GM12872 (cell line): ENCODE results near the gene SCAPER.

ENCODE experiments used
- CTCF ChIP-seq: IDR thresholded peaks from 3 replicates; pipeline ENCODE4 v1.5.1; 2011; ENCODE audit warnings: low read depth, mild to moderate bottlenecking, low read length, moderate library complexity; ENCODE audit not compliant: insufficient read depth

SCAPER gene

DNA sequence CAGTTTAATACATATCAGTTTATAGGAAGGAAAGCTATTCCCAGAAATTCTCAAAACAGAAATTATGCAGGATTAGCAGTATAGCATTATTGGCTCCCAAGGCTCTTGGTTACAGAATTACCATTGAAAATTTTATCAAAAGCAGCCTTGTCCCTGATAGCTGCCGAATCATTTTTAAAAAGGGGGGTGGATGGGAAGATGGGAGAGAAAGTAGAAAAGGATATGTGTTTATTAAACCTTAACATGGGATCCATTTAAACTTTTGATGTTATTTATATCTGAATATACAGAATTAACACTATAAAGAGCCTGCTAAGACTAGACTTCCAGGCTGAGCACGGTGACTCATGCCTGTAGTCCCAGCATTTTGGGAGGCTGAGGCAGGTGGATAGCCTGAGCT, 37.2 kb upstream of the SCAPER start:
- TF ChIP-seq CTCF, result no peak

DNA sequence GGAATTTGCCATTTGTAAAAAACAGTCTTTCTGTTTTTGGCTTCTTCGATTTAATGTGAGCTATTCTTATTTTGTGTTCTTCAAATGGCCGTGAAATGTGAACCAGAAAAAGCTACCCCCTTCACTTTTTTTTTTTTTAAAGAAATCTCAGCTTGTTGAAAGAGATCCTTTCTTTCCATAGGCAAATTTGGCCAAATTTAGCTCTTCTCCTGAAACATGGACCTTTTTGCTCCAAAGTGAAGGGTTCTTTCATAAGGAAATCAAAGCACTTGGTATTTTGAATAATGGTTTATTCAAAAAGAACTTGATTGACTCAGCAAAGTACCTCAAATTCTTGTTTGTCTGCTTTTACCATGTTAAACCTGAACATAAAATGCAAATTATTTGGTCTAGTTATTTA, 36.5 kb upstream of the SCAPER start:
- TF ChIP-seq CTCF, result no peak

DNA sequence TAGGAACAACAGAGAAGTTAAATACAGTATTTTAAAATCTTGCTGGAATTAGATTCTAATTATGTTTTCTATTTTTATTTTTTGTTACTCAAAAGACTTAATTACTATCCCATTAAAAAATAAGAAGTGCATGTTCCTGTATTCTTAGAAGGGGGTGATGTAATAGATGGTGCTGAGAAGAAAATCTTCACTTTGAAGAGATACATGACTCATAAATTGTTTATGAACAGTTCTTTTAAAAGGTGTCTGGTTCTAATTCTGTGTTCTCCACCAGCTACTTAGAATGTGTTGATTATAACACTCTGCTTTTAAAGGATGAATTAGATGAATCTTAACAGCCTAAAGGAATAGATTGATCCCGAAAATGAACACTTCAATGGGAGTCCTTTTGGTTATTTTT, 34.6 kb upstream of the SCAPER start:
- no peak for TF ChIP-seq CTCF

DNA sequence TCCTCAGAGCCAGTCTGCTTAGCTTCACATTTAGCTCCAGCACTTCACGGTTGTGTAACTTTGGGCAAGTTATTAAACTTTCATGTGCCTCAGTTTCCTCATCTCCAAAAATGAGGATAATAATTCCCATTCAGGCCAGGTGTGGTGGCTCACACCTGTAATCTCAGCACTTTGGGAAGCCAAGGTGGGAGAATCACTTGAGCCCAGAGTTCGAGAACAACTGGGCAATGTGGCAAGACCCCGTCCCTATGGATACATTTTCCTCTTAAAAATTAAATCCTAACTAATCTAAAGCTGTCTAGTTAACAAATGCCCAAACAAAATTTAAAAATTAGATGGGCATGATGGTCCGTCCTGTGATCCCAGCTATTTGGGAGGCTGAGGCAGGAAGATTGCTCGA, 33.6 kb upstream of the SCAPER start:
- TF ChIP-seq CTCF, result no peak

DNA sequence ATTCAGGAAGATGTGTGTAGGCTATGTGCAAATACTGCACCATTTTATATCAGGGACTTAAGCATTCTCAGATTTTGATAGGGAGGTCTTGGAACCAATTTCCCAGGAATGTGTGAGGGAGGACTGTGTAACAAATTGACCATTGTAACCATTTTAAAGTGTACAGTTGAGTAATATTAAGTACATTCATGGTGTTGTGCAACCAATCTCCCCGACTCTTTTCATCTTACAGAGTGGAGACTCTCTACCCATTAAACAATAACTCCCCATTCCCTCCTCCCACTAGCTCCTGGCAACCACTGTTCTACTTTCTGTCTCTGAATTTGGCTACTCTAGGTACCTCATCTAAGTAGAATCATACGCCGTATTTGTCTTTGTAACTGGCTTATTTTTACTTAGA, 31.5 kb upstream of the SCAPER start:
- TF ChIP-seq CTCF, result no peak

DNA sequence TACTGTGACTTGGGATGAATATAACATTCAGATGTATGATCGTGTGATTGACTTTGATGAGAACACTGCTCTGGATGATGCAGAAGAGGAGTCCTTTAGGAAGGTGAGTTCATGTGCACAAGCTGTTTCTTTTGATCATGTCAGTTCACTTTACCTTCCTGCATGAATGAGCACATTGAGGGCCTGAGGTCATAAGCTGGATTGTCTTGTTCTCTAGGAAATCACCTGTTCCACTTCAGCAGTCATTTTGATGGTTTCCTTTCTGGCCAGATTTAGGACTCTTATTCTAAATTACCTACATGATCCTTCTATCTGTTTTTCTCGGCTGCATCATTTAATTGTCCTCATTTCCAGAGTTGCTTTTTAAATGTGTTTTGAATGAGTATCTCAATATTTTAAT, 30.5 kb upstream of the SCAPER start:
- no peak for TF ChIP-seq CTCF

DNA sequence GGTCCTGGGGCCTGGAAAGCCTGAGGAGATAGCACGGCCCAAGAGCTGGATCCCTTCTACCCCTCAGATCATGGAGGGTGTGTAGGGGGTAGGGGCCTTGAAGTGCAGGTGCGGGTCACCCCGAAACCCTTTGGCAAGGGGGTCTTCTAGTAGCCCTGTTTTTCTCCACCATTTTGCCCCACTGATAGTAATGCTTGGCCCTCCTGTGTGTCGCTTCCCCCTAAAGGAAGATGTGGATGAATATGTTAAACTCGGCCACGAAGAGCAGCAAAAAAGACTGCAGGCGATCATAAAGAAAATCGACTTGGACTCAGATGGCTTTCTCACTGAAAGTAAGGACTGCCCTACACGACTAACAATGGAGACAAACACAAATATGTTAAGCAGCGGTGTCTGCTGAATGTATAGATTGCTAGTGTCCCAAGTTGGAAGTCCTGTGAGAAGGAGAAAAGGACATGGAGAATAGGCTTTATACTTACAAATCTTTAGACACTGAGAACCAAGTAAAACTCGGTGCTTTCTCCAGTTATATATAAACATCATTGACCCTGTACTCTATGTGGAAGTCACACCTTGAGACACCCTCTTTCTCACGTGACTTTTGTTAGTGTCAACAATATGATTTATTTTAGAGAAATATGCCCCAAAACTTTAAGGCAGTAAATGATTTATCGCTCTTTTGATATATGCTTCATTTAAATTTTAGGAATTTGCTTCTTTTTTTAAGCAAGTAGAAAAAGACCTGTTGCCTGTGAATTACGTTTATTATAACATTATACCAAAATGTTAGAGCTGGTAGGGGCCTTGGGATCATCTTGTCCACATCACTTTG, 27.2 kb upstream of the SCAPER start:
- no peak for TF ChIP-seq CTCF
